ENCODE data around the gene SMAD6. TPM values are rescaled to one million over a fixed set of nuclear protein-coding genes. Genes with fewer than 3 reads are reported as not detected.

The SMAD6 gene
- total and polyA plus RNA-seq, 10 of the 15 experiments (the other 5 are each of a cell fraction or from before 2014, with no cell fraction given), result under 0.01 to 0.10 (median 0.03) TPM; not detected in 7

- no peak overlapping the region for H2AFZ ChIP-seq (ENCODE audit: control insufficient read depth, low read depth, low read length)
- in situ Hi-C loops (cut with MboI), result no loop called here
- WGBS (ENCODE audit: insufficient coverage, insufficient replicate concordance, low lambda C conversion rate, missing lambda C conversion rate), result 56% methylated on average over 5 of the region's 5 CpGs
- no peak overlapping the region for H3K4me3 ChIP-seq
- ChIA-PET POLR2A (no interaction called here), CTCF (interaction anchor here (0.9 kb wide), 1 partner anchor 165 kb away, joined by 3 read pairs; no protein-coding TSS in a partner anchor), RAD21 (ENCODE audit: unreplicated experiment) (interaction anchor here (1.4 kb wide), 1 partner anchor 178 kb away, joined by 3 read pairs; no protein-coding TSS in a partner anchor), SMC1A (ENCODE audit: uncharacterized antibody, unreplicated experiment) (no interaction called here)
- no TSS peak for BruUV-seq (replicated peaks)
- DNase-seq (ENCODE audit: low read depth, low spot score), result no peak
- no peak for FAIRE-seq
- no peaks in the 10 kb centered on the region for H3K4me1 ChIP-seq (ENCODE audit: control insufficient read depth, insufficient read depth, low read length)
- H3K27ac ChIP-seq (ENCODE audit: control insufficient read depth, insufficient read depth), result no peak overlapping the region
- H3K9me3 ChIP-seq (replicated peaks; ENCODE audit: control insufficient read depth, insufficient read depth, low read length), result no peaks in the 10 kb centered on the region
- no peak for ATAC-seq
- no peak overlapping the region for H3K9ac ChIP-seq (ENCODE audit: control insufficient read depth, insufficient read depth, low read length)
- H3K79me2 ChIP-seq (ENCODE audit: control insufficient read depth, insufficient read depth, low read length), result no peaks in the 10 kb centered on the region
- H3K36me3 ChIP-seq (ENCODE audit: control insufficient read depth in 2 of 2, insufficient read depth in 2 of 2, low read length in 1 of 2), result no peaks in the 10 kb centered on the region
- H3K4me2 ChIP-seq (ENCODE audit: control insufficient read depth, insufficient read depth), result no peak overlapping the region
- H4K20me1 ChIP-seq (ENCODE audit: control insufficient read depth, insufficient read depth), result no peaks in the 10 kb centered on the region
- TF ChIP-seq MYB (IDR thresholded peaks at IDR 0.05; ENCODE audit: borderline replicate concordance, low read depth, low read length) (no peak), HCFC1 (IDR thresholded peaks at IDR 0.05; ENCODE audit: low read length) (no peak), CREB1 (IDR thresholded peaks at IDR 0.05; ENCODE audit: low read depth) (no peak), DPF2 (IDR thresholded peaks at IDR 0.05) (no peak), IRF5 (IDR thresholded peaks at IDR 0.05; ENCODE audit: borderline replicate concordance) (no peak), RELA (IDR thresholded peaks at IDR 0.05; ENCODE audit: borderline replicate concordance, partially characterized antibody) (no peak), TCF3 (IDR thresholded peaks at IDR 0.05; ENCODE audit: borderline replicate concordance, insufficient read depth, low read depth, low read length) (no peak), SREBF1 (IDR thresholded peaks at IDR 0.05; ENCODE audit: low read length) (no peak), POLR2A (IDR thresholded peaks at IDR 0.05; ENCODE audit: low read depth, low read length) (no peak), PBX3 (IDR thresholded peaks at IDR 0.05; ENCODE audit: insufficient replicate concordance, low read depth, low read length) (no peak), ELK1 (IDR thresholded peaks at IDR 0.05; ENCODE audit: low read depth, low read length) (no peak), ZBTB33 (IDR thresholded peaks at IDR 0.05) (no peak), NFIC (IDR thresholded peaks at IDR 0.05; ENCODE audit: low read depth, low read length) (no peak), SIX5 (IDR thresholded peaks at IDR 0.05; ENCODE audit: low read depth, low read length, severe bottlenecking) (no peak), RBBP5 (conservative IDR thresholded peaks at IDR 0.05) (no peak), NFXL1 (IDR thresholded peaks at IDR 0.05; ENCODE audit: borderline replicate concordance) (no peak), EP300 (IDR thresholded peaks at IDR 0.05; ENCODE audit: borderline replicate concordance in 1 of 2, control insufficient read depth in 1 of 2, low read depth in 2 of 2, low read length in 2 of 2) (no peak), RAD51 (IDR thresholded peaks at IDR 0.05) (no peak), YBX1 (IDR thresholded peaks at IDR 0.05) (no peak), BRCA1 (IDR thresholded peaks at IDR 0.05; ENCODE audit: low read depth, low read length) (no peak)
- no peaks in the 10 kb centered on the region for H3K27me3 ChIP-seq (replicated peaks in 1 of 2; ENCODE audit: control insufficient read depth in 2 of 2, insufficient read depth in 2 of 2, low read length in 1 of 2)
- intact Hi-C loops (cut with micrococcal nuclease; ENCODE audit: unreplicated experiment), result no loop called here
These were observed 81.3 kb downstream of the SMAD6 start for GRCh38 chr15:66783314-66783713.

Data from GM12878 (cell line).